ENCODE data around the gene PROP1. TPM values are rescaled to one million over a fixed set of nuclear protein-coding genes. Genes with fewer than 3 reads are reported as not detected.
A peak's percentile ranks its signal among the peaks of the same experiment; 100 is the strongest.
"Not testable (repeated sequence)": the region's sequence is repeated elsewhere in the genome, so short reads cannot be mapped to it uniquely, and the experiment has no call there.

PROP1 gene
- total and polyA plus RNA-seq, 3 experiments from 2014 or later, result not detected

DNA sequence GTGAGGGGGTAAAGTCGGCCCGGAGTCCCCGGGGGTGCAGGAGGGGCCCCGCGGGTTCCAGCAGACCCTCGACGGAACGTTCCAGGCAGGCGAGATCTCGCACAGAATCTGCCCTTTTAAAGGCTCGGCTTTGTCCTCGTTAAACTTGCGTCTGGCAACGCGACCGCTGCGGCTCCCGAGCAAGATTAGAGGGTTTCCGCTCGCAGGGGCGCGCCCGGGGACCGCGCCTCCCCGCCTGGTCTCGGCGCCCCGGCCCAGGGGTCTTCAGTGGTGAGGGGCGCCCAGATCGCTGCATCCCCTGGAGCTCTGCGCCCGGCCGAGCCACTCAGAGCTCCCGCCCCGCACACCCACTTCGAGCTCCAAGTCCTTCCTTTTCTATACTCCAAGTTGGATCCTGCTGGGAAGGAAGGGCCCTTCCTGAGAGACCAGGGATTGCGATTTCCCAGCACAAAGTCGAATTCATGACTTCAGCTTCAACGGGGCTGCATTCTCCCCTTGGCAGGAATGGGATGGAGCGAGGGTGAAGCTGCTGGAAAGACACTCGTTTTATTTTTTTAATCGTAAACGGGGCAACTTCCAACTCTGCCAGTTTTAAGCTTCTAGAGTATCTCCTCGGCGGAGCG lies 11.3 kb downstream of the PROP1 start:
- Histone ChIP-seq H3K9me3 (ENCODE audit: low read length) (no peaks in the 10 kb centered on the region), H3K4me3 (ENCODE audit: low read length) (no peak overlapping the region), H3K27ac (ENCODE audit: low read depth, low read length) (no peak overlapping the region), H3K4me1 (ENCODE audit: insufficient read depth, low read length) (no peaks in the 10 kb centered on the region), H3K27me3 (ENCODE audit: insufficient read depth, low read length, poor library complexity, severe bottlenecking) (peaks cover 31% of the 10 kb centered on the region), H3K36me3 (ENCODE audit: insufficient read depth, low read length) (no peaks in the 10 kb centered on the region)
- POLR2A ChIA-PET, result no interaction called here
- Mint-ChIP-seq H3K4me3 (peak overlapping the region in 3 of 7 donors; percentile 24 to 47 (median 43)), H3K9me3 (peaks cover 0 to 4% (median 0%) of the 10 kb centered on the region in 5 donors), H3K36me3 (no peaks in the 10 kb centered on the region), H3K27ac (no peak overlapping the region), H3K27me3 (peaks cover 41 to 58% of the 10 kb centered on the region in 2 donors), H3K4me1 (peaks cover 0 to 10% (median 3%) of the 10 kb centered on the region in 3 donors)
- DNase-seq, result no peak
- CTCF ChIA-PET, result interaction anchor here (0.7 kb wide), 1 partner anchor 13 kb away, joined by 3 read pairs; no protein-coding TSS in a partner anchor

GRCh38 chr5:177983763-177984583 lies 12.1 kb downstream of the PROP1 start:
- H3K36me3 Mint-ChIP-seq, result no peaks in the 10 kb centered on the region
- H3K27ac Mint-ChIP-seq, result no peak overlapping the region
- Histone ChIP-seq H3K36me3 (ENCODE audit: insufficient read depth, low read length) (no peaks in the 10 kb centered on the region), H3K4me1 (ENCODE audit: insufficient read depth, low read length) (no peaks in the 10 kb centered on the region), H3K27ac (ENCODE audit: low read depth, low read length) (no peak overlapping the region), H3K4me3 (ENCODE audit: low read length) (no peak overlapping the region), H3K9me3 (ENCODE audit: low read length) (no peaks in the 10 kb centered on the region), H3K27me3 (ENCODE audit: insufficient read depth, low read length, poor library complexity, severe bottlenecking) (peaks cover 31% of the 10 kb centered on the region)
- no peak overlapping the region for H3K4me3 Mint-ChIP-seq
- peaks cover 0 to 4% (median 0%) of the 10 kb centered on the region in 5 donors for H3K9me3 Mint-ChIP-seq
- DNase-seq, result no peak
- CTCF ChIA-PET, result interaction anchor here (0.7 kb wide), 1 partner anchor 12 kb away, joined by 3 read pairs; no protein-coding TSS in a partner anchor
- peaks cover 41 to 52% of the 10 kb centered on the region in 2 donors for H3K27me3 Mint-ChIP-seq
- POLR2A ChIA-PET, result interaction anchor here (0.6 kb wide), 1 partner anchor 77 kb away, joined by 3 read pairs; no protein-coding TSS in a partner anchor
- H3K4me1 Mint-ChIP-seq, result peaks cover 0 to 10% (median 3%) of the 10 kb centered on the region in 3 donors

- Histone ChIP-seq H3K36me3 (ENCODE audit: insufficient read depth, low read length) (no peaks in the 10 kb centered on the region), H3K27ac (ENCODE audit: low read depth, low read length) (no peak overlapping the region), H3K4me3 (ENCODE audit: low read length) (no peak overlapping the region), H3K27me3 (ENCODE audit: insufficient read depth, low read length, poor library complexity, severe bottlenecking) (peaks cover 31% of the 10 kb centered on the region), H3K9me3 (ENCODE audit: low read length) (no peaks in the 10 kb centered on the region), H3K4me1 (ENCODE audit: insufficient read depth, low read length) (no peaks in the 10 kb centered on the region)
- CTCF ChIA-PET, result no interaction called here
- Mint-ChIP-seq H3K4me3 (no peak overlapping the region), H3K9me3 (peaks cover 0 to 4% (median 0%) of the 10 kb centered on the region in 5 donors), H3K4me1 (peaks cover 0 to 10% (median 3%) of the 10 kb centered on the region in 3 donors), H3K27me3 (peaks cover 41 to 50% of the 10 kb centered on the region in 2 donors), H3K36me3 (no peaks in the 10 kb centered on the region), H3K27ac (no peak overlapping the region)
- no peak for DNase-seq
- POLR2A ChIA-PET, result interaction anchor here (0.6 kb wide), 1 partner anchor 78 kb away, joined by 3 read pairs; no protein-coding TSS in a partner anchor
Measured at GRCh38 chr5:177982956-177983355, 13.1 kb downstream of the PROP1 start.

DNA sequence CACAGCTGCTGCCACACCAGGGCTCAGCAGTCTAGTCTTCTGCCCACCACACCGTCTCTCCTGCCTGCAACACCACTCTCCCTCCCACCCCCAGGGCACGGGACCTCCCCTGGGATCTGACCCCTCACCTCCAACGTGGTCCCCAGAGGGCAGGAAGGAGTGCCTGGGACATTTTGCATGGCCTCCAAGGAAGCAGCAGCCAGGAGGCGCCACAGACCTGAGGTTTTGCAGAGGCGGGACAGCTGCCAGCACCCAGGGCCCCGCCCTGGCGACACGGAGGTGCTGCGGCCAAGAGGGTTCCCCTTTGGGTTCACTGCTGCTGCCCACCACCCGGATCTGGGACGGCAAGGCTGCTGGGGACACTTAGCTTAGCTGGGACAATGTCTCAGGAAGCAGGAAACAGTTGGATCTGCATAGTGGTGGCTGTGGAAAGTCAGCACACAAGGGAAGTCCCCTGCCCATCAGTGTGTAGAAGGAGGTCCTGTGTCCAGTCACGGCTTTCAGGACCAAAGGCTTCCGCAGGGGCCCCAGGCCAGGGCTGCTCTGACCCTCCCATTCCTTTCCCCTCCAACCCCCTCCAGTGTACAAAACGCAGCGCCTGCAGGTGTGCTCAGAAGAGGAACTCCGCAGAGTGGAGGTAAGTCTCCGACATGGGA lies 13.8 kb downstream of the PROP1 start:
- H3K4me1 ChIP-seq (ENCODE audit: insufficient read depth, low read length), result no peaks in the 10 kb centered on the region
- DNase-seq, result no peak
- H3K27ac Mint-ChIP-seq, result no peak overlapping the region
- ChIA-PET CTCF (no interaction called here), POLR2A (no interaction called here)
- peaks cover 35 to 45% of the 10 kb centered on the region in 2 donors for H3K27me3 Mint-ChIP-seq
- H3K36me3 ChIP-seq (ENCODE audit: insufficient read depth, low read length), result no peaks in the 10 kb centered on the region
- H3K9me3 Mint-ChIP-seq, result peaks cover 0 to 4% (median 0%) of the 10 kb centered on the region in 5 donors
- H3K4me3 Mint-ChIP-seq, result no peak overlapping the region
- H3K4me1 Mint-ChIP-seq, result peaks cover 0 to 10% (median 3%) of the 10 kb centered on the region in 3 donors
- no peaks in the 10 kb centered on the region for H3K9me3 ChIP-seq (ENCODE audit: low read length)
- H3K36me3 Mint-ChIP-seq, result no peaks in the 10 kb centered on the region
- H3K27me3 ChIP-seq (ENCODE audit: insufficient read depth, low read length, poor library complexity, severe bottlenecking), result peaks cover 31% of the 10 kb centered on the region
- no peak overlapping the region for H3K27ac ChIP-seq (ENCODE audit: low read depth, low read length)
- H3K4me3 ChIP-seq (ENCODE audit: low read length), result no peak overlapping the region

GRCh38 chr5:177981296-177982071 lies 14.6 kb downstream of the PROP1 start:
- peak overlapping the region in 1 of 7 donors; percentile 41 for H3K4me3 Mint-ChIP-seq
- H3K4me1 ChIP-seq (ENCODE audit: insufficient read depth, low read length), result no peaks in the 10 kb centered on the region
- peaks cover 0 to 10% (median 3%) of the 10 kb centered on the region in 3 donors for H3K4me1 Mint-ChIP-seq
- H3K9me3 Mint-ChIP-seq, result peaks cover 0 to 4% (median 0%) of the 10 kb centered on the region in 5 donors
- H3K9me3 ChIP-seq (ENCODE audit: low read length), result no peaks in the 10 kb centered on the region
- DNase-seq, result no peak
- ChIA-PET POLR2A (no interaction called here), CTCF (no interaction called here)
- no peak overlapping the region for H3K4me3 ChIP-seq (ENCODE audit: low read length)
- H3K36me3 ChIP-seq (ENCODE audit: insufficient read depth, low read length), result no peaks in the 10 kb centered on the region
- no peak overlapping the region for H3K27ac ChIP-seq (ENCODE audit: low read depth, low read length)
- H3K27me3 Mint-ChIP-seq, result peaks cover 30 to 40% of the 10 kb centered on the region in 2 donors
- H3K27me3 ChIP-seq (ENCODE audit: insufficient read depth, low read length, poor library complexity, severe bottlenecking), result peaks cover 31% of the 10 kb centered on the region
- H3K27ac Mint-ChIP-seq, result peak overlapping the region in 1 of 8 donors; percentile 14
- H3K36me3 Mint-ChIP-seq, result no peaks in the 10 kb centered on the region

- no peaks in the 10 kb centered on the region for H3K36me3 ChIP-seq (ENCODE audit: insufficient read depth, low read length)
- peaks cover 0 to 2% (median 0%) of the 10 kb centered on the region in 3 donors for H3K36me3 Mint-ChIP-seq
- peaks cover 0 to 9% (median 2%) of the 10 kb centered on the region in 3 donors for H3K4me1 Mint-ChIP-seq
- DNase-seq, result no peak
- H3K27me3 ChIP-seq (ENCODE audit: insufficient read depth, low read length, poor library complexity, severe bottlenecking), result peaks cover 31% of the 10 kb centered on the region
- H3K4me3 ChIP-seq (ENCODE audit: low read length), result no peak overlapping the region
- no peaks in the 10 kb centered on the region for H3K4me1 ChIP-seq (ENCODE audit: insufficient read depth, low read length)
- H3K4me3 Mint-ChIP-seq, result no peak overlapping the region
- POLR2A ChIA-PET, result no interaction called here
- CTCF ChIA-PET, result no interaction called here
- H3K27me3 Mint-ChIP-seq, result peaks cover 24 to 38% of the 10 kb centered on the region in 2 donors
- no peaks in the 10 kb centered on the region for H3K9me3 ChIP-seq (ENCODE audit: low read length)
- H3K27ac ChIP-seq (ENCODE audit: low read depth, low read length), result no peak overlapping the region
- H3K27ac Mint-ChIP-seq, result no peak overlapping the region
- peaks cover 0 to 5% (median 0%) of the 10 kb centered on the region in 5 donors for H3K9me3 Mint-ChIP-seq
Measured at GRCh38 chr5:177980743-177981151, 15.3 kb downstream of the PROP1 start.

GRCh38 chr5:177977600-177977999 lies 18.4 kb downstream of the PROP1 start:
- H3K4me3 Mint-ChIP-seq; H3K9me3 ChIP-seq (ENCODE audit: low read length); H3K4me1 Mint-ChIP-seq; H3K27ac ChIP-seq (ENCODE audit: low read depth, low read length); DNase-seq; H3K27ac Mint-ChIP-seq; POLR2A ChIA-PET; H3K4me3 ChIP-seq (ENCODE audit: low read length); H3K27me3 ChIP-seq (ENCODE audit: insufficient read depth, low read length, poor library complexity, severe bottlenecking); H3K36me3 ChIP-seq (ENCODE audit: insufficient read depth, low read length); CTCF ChIA-PET; H3K4me1 ChIP-seq (ENCODE audit: insufficient read depth, low read length): not testable (repeated sequence)
- peaks cover 0 to 16% (median 3%) of the 10 kb centered on the region in 5 donors for H3K9me3 Mint-ChIP-seq
- peaks cover 0 to 11% (median 0%) of the 10 kb centered on the region in 3 donors for H3K36me3 Mint-ChIP-seq
- H3K27me3 Mint-ChIP-seq, result peaks cover 5 to 25% of the 10 kb centered on the region in 2 donors

Data from CD8-positive, alpha-beta memory T cell (primary cell).